Skin of body (tissue), 2 donors: ENCODE data around the gene OSM. TPM values are rescaled to one million over a fixed set of nuclear protein-coding genes. Genes with fewer than 3 reads are reported as not detected.

Source experiments
- DNase-seq: peaks from one replicate; lab custom pipeline; 2025; lab: John Stamatoyannopoulos, UW
- total RNA-seq: library from RNA; depleted of rRNA; stranded (reverse); fragments of >200 nt; gene quantifications from one replicate; pipeline ENCODE4 v1.2.3, GENCODE V29; 2014

OSM gene
- 1.3 TPM for total RNA-seq

DNA sequence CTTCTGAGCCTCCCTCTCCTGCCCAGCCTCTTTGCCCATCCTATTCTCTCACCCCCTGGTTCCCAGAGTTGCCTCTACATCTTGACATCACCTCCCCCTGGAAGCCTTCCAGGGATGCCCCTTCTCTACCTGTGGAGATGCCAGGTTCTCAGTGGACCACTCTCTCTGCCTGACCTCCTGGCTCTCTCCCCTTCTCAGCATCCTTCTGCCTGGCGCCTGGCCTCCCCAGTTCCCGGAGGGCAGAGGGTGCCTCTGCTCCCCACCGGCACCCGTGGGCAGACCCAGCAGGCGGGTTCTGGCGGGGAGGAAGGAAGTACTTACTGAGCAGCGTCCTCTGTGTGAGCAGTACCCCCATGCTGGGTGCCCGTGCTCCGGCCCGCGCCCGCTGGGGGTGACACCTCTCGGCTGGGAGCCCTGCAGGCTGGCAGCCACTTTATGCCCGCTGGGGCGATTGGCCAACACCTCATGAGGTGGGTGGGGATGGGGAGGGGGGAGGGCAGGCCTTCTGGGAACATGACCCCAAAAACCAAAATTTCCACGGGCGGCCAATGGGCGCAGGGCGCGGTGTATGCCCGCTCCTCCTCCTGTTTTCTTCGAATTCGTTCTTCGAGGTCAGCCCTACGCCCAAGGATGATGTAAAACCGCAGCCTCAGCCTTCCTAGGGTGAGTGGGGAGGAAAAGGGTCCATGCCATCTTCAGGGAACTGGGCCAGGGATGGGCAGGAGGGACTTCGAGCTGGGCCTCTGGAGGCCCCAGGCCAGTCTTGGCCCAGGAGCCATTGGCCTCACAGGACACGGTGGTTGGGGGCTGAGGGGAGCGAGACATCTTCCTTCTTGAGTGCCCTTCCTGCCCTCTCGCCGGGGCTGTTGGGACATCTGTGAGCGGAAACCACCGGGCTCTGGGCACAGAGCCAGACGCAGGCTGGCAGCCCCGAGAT lies at the start of gene OSM:
TSS of gene OSM (minus strand) at position 407 of the 937 bp plus-strand sequence. CDS start at position 355, 52 bp downstream.
- DNase-seq = no peak

GRCh38 chr22:30315962-30316576 lies 49.4 kb upstream of the OSM start:
- no peak for DNase-seq

DNA sequence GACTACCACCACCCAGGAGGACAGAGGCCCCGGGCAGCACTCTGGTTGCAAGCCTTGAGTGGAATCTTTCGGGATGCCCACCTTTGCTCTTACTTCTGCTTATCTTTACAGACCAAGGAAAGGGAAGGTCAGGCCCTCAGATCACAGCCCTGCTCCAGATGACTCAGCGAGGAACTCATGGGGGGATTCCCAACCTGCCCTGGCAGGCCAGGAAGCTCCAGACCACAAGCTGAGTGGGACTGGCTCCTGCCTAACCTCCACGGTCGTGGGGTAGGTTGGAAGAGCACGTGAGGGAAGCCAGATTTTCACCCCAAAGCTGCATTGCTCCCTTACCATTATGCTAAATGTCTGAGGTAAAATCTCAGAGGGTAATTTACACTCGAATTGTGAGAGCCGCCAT lies 48.3 kb upstream of the OSM start:
- DNase-seq = no peak

DNA sequence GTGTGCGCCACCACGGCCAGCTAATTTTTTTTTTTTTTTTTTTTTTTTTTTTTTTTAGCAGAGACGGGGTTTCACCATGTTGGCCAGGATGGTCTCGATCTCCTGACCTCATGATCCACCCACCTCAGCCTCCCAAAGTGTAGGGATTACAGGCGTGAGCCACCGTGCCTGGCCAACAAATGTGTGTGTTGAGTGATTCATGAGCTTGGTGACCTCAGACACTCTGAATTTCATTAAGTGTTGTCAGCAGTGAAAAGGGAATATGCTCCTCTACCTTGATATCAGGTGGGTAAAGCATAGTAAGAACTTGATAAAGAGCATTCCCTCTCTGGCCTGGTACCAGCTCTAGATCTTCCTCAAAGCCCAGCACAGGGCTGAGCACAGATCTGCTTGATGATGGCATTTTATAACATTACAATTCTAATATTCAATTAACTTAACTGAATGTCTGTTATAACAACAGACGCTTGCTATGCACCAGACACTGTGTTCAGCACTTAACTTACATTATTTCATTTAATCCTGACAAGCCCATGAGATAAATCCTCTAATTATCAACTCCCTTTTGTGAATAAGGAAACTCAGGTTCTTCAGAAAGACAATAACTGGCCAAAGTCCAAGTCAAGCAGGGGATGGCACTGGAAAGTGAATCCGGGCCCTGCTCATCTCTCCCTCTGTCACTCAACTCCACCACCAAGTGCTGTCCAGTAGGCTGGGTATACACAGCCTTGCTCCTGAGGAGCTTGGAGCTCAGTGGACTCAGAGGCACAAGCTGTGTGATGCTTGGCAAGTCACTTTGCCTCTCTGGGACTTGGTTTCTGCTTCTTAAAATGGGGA lies 47.1 kb upstream of the OSM start:
- DNase-seq = no peak

DNA sequence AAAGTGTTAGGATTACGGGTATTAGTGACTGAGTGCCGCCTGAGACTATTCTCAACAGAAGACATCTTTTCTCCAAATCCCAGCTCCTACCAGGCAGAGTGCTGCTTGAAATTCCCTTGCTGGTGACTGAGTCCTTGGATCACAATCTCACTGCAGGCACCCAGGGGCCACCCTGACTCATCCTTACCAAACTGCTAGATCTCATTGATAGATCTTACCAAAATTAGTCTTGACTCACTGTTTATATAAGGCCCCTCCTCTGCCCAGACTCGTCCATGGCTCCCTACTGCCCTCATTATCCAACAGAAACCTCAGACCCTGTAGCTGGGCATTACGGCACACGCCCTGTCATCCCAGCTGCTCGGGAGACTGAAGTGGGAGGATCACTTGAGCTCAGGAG lies 45.4 kb upstream of the OSM start:
- no peak for DNase-seq

- DNase-seq = no peak
These were observed 44.5 kb upstream of the OSM start for GRCh38 chr22:30310881-30311771.

GRCh38 chr22:30309951-30310741 lies 43.5 kb upstream of the OSM start:
- peak; percentile 18 for DNase-seq

DNA sequence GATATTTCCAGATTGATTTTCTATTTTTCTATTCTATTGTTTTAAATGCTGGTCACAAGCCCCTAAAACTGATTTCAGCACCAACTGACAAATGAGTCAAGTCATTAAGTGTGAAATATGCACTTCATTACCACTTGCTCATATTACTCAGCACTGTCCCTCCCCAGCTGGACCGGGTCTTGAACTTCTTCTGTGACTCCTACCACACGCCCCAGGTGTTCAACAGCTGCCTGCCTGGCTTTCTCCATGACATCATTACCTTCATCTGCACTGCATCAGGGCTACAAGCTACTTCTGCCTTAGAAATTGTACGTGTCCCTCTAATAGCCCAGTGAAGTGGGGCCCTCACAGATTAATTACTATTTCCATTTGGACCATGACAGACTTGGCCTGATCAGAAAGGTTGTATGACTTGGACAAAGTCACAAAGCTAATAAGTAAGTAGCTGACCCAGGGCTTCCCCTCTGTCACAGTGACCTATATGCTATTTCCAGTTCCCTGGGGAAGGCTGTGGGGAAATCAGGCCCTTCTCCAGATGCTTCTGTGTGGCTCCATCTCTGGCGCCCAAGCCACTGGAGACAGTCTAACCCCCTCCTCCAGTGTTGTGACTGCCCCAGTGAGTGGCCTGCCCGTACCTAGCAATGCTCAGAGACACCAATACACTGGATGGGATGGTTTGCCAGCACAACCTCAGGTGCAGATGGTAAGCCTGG lies 42.0 kb upstream of the OSM start:
- peak; percentile 23 for DNase-seq

- no peak for DNase-seq
These were observed 41.4 kb upstream of the OSM start for GRCh38 chr22:30308093-30308492.

DNA sequence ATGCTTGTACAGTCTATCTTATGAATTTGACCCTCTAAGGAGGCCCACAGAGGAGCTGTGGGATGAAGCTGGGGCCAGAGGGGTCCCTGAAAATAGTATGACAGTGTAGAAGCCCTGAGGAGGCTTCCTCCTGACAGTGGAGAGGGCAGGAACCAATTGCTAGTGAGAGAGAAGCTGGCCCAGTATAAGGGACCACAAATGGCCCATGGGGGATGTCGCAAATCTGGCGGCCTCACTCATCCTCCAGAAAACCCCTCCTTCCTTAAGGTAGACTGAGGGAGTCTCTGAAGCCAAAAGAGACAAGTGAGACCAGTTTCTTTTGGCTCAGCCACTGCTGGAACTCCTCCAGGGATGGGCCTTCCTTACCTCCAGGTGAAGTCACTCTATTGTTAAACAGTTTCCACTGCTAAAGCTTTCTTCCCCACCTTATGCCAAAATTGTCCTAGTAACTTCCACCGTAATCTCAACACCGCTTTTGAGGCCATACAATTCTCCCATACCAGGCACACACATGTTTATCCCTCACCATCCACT lies 40.5 kb upstream of the OSM start:
- no peak for DNase-seq

- no peak for DNase-seq
These were observed 40.0 kb upstream of the OSM start for GRCh38 chr22:30306627-30307011.

- DNase-seq = no peak
These were observed 39.4 kb upstream of the OSM start for GRCh38 chr22:30305906-30306626.

- DNase-seq = peak; percentile 31
These were observed 38.9 kb upstream of the OSM start for GRCh38 chr22:30305519-30305905.

DNA sequence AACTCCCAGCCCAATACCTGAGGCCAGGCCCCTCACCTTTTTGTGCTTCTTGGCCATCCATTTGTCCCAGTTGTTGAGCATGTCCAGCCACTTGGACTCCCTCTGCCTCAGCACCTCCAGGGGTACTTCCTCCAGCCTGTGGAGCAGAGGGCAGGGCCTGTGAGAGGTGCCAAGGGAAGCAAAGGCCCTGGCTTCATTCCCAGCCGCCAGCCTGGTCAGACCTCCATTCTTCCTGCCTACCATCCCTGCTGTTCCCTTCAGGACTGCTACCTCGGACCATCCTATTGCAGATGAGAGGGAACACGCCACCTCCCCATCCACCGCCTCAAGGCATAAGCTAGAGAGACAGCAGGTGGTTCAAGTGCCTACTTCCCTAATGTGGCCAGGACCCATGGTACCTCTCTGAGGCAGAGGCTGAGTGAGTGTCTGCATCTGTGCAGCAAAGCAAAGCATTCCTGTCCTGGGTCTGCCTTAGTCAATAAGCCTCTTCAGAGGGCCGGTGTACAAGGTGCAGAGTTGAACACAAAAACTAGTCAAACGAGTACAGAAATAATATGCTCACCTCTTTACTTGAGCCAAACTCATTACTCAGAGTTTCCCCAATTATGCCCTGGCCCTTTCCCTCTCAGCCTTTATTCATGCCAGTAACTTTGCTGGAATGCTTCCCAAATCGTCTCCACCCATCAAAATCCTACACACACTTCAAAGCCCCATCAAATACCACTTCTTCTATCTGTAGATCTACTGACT lies 38.0 kb upstream of the OSM start:
- no peak for DNase-seq

DNA sequence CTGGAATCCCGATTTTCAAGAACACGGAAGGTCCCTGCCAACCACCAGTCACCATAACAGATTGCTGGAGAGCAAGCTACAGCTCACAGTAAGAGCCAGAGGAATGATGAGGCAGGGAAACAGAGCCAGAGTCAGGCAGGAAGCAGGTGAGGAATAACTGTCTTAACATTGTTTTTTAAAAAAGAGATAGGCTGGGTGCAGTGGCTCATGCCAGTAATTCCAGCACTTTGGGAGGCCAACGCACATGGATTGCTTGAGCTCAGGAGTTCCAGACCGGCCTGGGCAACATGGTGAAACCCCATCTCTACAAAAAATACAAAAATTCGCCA lies 36.1 kb upstream of the OSM start:
- no peak for DNase-seq

GRCh38 chr22:30301995-30302809 lies 35.6 kb upstream of the OSM start:
- DNase-seq = no peak

GRCh38 chr22:30299322-30299721 lies 32.7 kb upstream of the OSM start:
- DNase-seq = no peak
